NCI-H524 treated with DMSO at 0.1 percent for 48 hours (cell line): ENCODE data around the gene FCHSD2.
"Not testable (repeated sequence)": the region's sequence is repeated elsewhere in the genome, so short reads cannot be mapped to it uniquely, and the experiment has no call there.

Source experiments
- DNase-seq: peaks from one replicate; lab custom pipeline; 2025; lab: John Stamatoyannopoulos, UW

The FCHSD2 gene

GRCh38 chr11:73121692-73122091 is 20.4 kb downstream of the FCHSD2 start:
- DNase-seq = peak; percentile 58

GRCh38 chr11:73117071-73117470 is 25.0 kb downstream of the FCHSD2 start:
- DNase-seq = no peak

GRCh38 chr11:73116636-73117035 is 25.5 kb downstream of the FCHSD2 start:
- no peak for DNase-seq

- no peak for DNase-seq
Observed at GRCh38 chr11:73114835-73115220, 27.3 kb downstream of the FCHSD2 start.

GRCh38 chr11:73114110-73114834 is 27.8 kb downstream of the FCHSD2 start:
- DNase-seq = no peak

GRCh38 chr11:73113426-73113825 is 28.7 kb downstream of the FCHSD2 start:
- DNase-seq = no peak

- DNase-seq = no peak
Observed at GRCh38 chr11:73107597-73107996, 34.5 kb downstream of the FCHSD2 start.

GRCh38 chr11:73106347-73106746 is 35.8 kb downstream of the FCHSD2 start:
- DNase-seq = no peak

- DNase-seq = no peak
Observed at GRCh38 chr11:73100578-73100977, 41.5 kb downstream of the FCHSD2 start.

GRCh38 chr11:73099512-73100266 is 42.4 kb downstream of the FCHSD2 start:
- DNase-seq = no peak

GRCh38 chr11:73095613-73096012 is 46.5 kb downstream of the FCHSD2 start:
- no peak for DNase-seq

GRCh38 chr11:73091521-73092305 is 50.4 kb downstream of the FCHSD2 start:
- DNase-seq = no peak

GRCh38 chr11:73087730-73088129 is 54.4 kb downstream of the FCHSD2 start:
- DNase-seq = no peak

- no peak for DNase-seq
Observed at GRCh38 chr11:73085189-73085875, 56.8 kb downstream of the FCHSD2 start.

- no peak for DNase-seq
Observed at GRCh38 chr11:73078631-73079030, 63.5 kb downstream of the FCHSD2 start.

GRCh38 chr11:73077454-73077853 is 64.7 kb downstream of the FCHSD2 start:
- no peak for DNase-seq

- no peak for DNase-seq
Observed at GRCh38 chr11:73074319-73074718, 67.8 kb downstream of the FCHSD2 start.

GRCh38 chr11:73072935-73073481 is 69.1 kb downstream of the FCHSD2 start:
- no peak for DNase-seq

GRCh38 chr11:73070653-73071052 is 71.5 kb downstream of the FCHSD2 start:
- DNase-seq = no peak

- not testable (repeated sequence) for DNase-seq
Observed at GRCh38 chr11:73061857-73062424, 80.2 kb downstream of the FCHSD2 start.

GRCh38 chr11:73061434-73061833 is 80.7 kb downstream of the FCHSD2 start:
- not testable (repeated sequence) for DNase-seq
